Mucosa of descending colon (tissue), 3 donors: Measurements from ENCODE around the gene ERVW-1. TPM values are rescaled to one million over a fixed set of nuclear protein-coding genes. Genes with fewer than 3 reads are reported as not detected.

Experiments
- ATAC-seq: fragments of 200-7000 bp; cut with Tn5 transposase; one replicate; pipeline ENCODE4 v1.9.1; 2020; ENCODE audit warnings: mild to moderate bottlenecking, moderate library complexity
- DNase-seq, 3 donors: peaks; one replicate each; pipeline ENCODE4 v3.0.0-alpha.2; 2020
- H3K36me3 ChIP-seq: fragments of 200-600 bp; one replicate; pipeline ENCODE4 v1.8.0; 2021; ENCODE audit warnings: low read depth, mild to moderate bottlenecking
- H3K4me1 ChIP-seq: fragments of 200-600 bp; one replicate; pipeline ENCODE4 v1.8.0; 2021; ENCODE audit warnings: low read depth, mild to moderate bottlenecking
- H3K4me3 ChIP-seq: fragments of 200-600 bp; one replicate; pipeline ENCODE4 v1.8.0; 2021; ENCODE audit warnings: mild to moderate bottlenecking
- H3K9me3 ChIP-seq: fragments of 200-600 bp; one replicate; pipeline ENCODE4 v1.8.0; 2021; ENCODE audit warnings: mild to moderate bottlenecking
- CTCF ChIP-seq: fragments of 200-600 bp; IDR thresholded peaks from one replicate; pipeline ENCODE4 v1.8.0; 2022; ENCODE audit warnings: antibody characterized with exemption, mild to moderate bottlenecking
- intact Hi-C, 2 donors: fragments of 100-400 bp; cut with DNase I in 1 of 2; cut with micrococcal nuclease in 1 of 2; formaldehyde crosslinking; loops; one replicate each; pipeline versions ENCODE4 v1.11.0 to v1.11.1; 2022; cut with DNase I, micrococcal nuclease
- total RNA-seq, 3 donors: library from RNA; stranded (reverse); fragmentation: NEBNext Ultra II Directional in 2 of 3; extraction: Animal tissue kit (Norgen Biotek cat#: 25700) in 2 of 3; gene quantifications; one replicate each; pipeline versions ENCODE4 v1.2.1 to v1.2.4, GENCODE V29; 2021 to 2023
- donor health status: DM: no; HTN: no; CAD: no; lungs with moderate emphysema.
- donor health status: DM: no; HTN: no; CAD: no.
- donor health status: DM: no; HTN: yes; CAD: no.

The ERVW-1 gene
- total RNA-seq, 3 donors from 2014 or later, result not detected

- Histone ChIP-seq H3K4me1 (no peaks in the 10 kb centered on the region), H3K36me3 (no peaks in the 10 kb centered on the region), H3K9me3 (no peaks in the 10 kb centered on the region), H3K4me3 (no peak overlapping the region)
- ATAC-seq (peak; percentile 84), DNase-seq (peak in 1 of 3 donors; percentile 45)
- TF ChIP-seq CTCF, result peak; percentile 16
- intact Hi-C loops, result no loop called here
Measured at GRCh38 chr7:92461027-92462003, 16.4 kb downstream of the ERVW-1 start.

GRCh38 chr7:92460510-92460909 is 17.2 kb downstream of the ERVW-1 start:
- TF ChIP-seq CTCF, result no peak
- Histone ChIP-seq H3K36me3 (no peaks in the 10 kb centered on the region), H3K9me3 (no peaks in the 10 kb centered on the region), H3K4me3 (no peak overlapping the region), H3K4me1 (no peaks in the 10 kb centered on the region)
- ATAC-seq (no peak), DNase-seq (no peak)
- intact Hi-C loops, result no loop called here

- H3K4me1 ChIP-seq, result no peaks in the 10 kb centered on the region
- DNase-seq, result no peak
- H3K4me3 ChIP-seq, result no peak overlapping the region
- intact Hi-C loops, result no loop called here
- ATAC-seq, result no peak
- no peaks in the 10 kb centered on the region for H3K9me3 ChIP-seq
- no peak for TF ChIP-seq CTCF
- H3K36me3 ChIP-seq, result no peaks in the 10 kb centered on the region
Measured at GRCh38 chr7:92460109-92460508, 17.6 kb downstream of the ERVW-1 start.

GRCh38 chr7:92456236-92456635 is 21.5 kb downstream of the ERVW-1 start:
- ATAC-seq, result no peak
- no peaks in the 10 kb centered on the region for H3K36me3 ChIP-seq
- intact Hi-C loops, result no loop called here

GRCh38 chr7:92451645-92452044 is 26.1 kb downstream of the ERVW-1 start:
- no peak for TF ChIP-seq CTCF
- ATAC-seq, result no peak
- DNase-seq, result no peak
- intact Hi-C loops, result no loop called here
- Histone ChIP-seq H3K4me1 (peaks cover 8% of the 10 kb centered on the region), H3K36me3 (no peaks in the 10 kb centered on the region), H3K4me3 (no peak overlapping the region), H3K9me3 (no peaks in the 10 kb centered on the region)

More at GRCh38 chr7:92456236-92456635, 21.5 kb downstream of the ERVW-1 start:
- DNase-seq, result no peak
- Histone ChIP-seq H3K4me3 (no peak overlapping the region), H3K9me3 (no peaks in the 10 kb centered on the region), H3K4me1 (no peaks in the 10 kb centered on the region)
- no peak for TF ChIP-seq CTCF
